ENCODE results near the gene SYCE1.

SYCE1 gene

GRCh38 chr10:133511408-133511807, 54.0 kb downstream of the SYCE1 start:
- no peak for DNase-seq

GRCh38 chr10:133509700-133510099, 55.7 kb downstream of the SYCE1 start:
- no peak for DNase-seq

Data from NCI-H2029 treated with DMSO at 0.1 percent for 48 hours (cell line).